DND-41 (cell line): ENCODE measurements around the gene ZNF581.

ENCODE experiments used
- EZH2 ChIP-seq: IDR thresholded peaks from 3 replicates; pipeline ENCODE4 v1.6.1; 2012; ENCODE audit warnings: borderline replicate concordance, low read depth, mild to moderate bottlenecking, moderate library complexity, low read length, inconsistent platforms; ENCODE audit not compliant: severe bottlenecking
- TF ChIP-seq, protein P1 (sequence below): IDR thresholded peaks from 2 replicates; pipeline ENCODE4 v1.5.1; 2012; ENCODE audit warnings: borderline replicate concordance, low read length, moderate library complexity, mild to moderate bottlenecking; ENCODE audit not compliant: poor library complexity, severe bottlenecking; ENCODE audit errors: extremely low read depth

- TF ChIP-seq, protein P1, sequence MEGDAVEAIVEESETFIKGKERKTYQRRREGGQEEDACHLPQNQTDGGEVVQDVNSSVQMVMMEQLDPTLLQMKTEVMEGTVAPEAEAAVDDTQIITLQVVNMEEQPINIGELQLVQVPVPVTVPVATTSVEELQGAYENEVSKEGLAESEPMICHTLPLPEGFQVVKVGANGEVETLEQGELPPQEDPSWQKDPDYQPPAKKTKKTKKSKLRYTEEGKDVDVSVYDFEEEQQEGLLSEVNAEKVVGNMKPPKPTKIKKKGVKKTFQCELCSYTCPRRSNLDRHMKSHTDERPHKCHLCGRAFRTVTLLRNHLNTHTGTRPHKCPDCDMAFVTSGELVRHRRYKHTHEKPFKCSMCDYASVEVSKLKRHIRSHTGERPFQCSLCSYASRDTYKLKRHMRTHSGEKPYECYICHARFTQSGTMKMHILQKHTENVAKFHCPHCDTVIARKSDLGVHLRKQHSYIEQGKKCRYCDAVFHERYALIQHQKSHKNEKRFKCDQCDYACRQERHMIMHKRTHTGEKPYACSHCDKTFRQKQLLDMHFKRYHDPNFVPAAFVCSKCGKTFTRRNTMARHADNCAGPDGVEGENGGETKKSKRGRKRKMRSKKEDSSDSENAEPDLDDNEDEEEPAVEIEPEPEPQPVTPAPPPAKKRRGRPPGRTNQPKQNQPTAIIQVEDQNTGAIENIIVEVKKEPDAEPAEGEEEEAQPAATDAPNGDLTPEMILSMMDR = no peak
- no peak for TF ChIP-seq EZH2
These were observed 38.2 kb upstream of the ZNF581 start for GRCh38 chr19:55605207-55605636.
